ENCODE measurements around the gene SYNPO2L.
A peak's percentile ranks its signal among the peaks of the same experiment; 100 is the strongest.

The SYNPO2L gene

DNA sequence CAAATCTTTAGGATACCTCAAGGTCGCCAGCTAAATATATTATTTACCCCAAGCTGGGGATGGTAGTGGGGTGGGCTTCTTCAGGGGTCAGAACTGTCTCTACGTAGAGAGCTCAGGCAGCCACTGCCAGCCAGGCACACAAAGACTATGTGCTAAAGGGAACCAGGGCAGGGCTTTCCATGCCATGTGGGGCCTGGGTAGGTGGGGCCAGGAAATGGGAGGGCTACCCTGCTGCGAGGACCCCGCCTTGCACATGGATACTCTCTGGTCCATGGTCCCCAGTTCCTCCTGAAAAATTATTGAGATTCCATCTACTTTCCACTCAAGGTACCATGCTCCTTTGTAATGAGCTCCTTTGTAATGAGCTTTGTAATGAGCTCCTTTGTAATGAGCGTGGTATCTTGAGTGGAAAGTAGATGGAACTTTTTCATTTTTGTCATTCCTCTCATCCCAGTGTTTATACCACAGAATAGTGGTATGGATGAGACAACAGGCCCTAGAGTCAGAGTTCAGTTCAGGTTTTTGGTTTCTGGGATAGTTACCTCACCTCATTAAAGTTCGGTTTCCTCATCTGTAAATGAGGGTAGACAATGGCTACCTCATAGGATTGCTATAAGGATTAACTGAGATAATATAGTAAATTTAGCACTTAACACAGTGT is 5.8 kb downstream of the SYNPO2L start:
- DNase-seq (ENCODE audit: low spot score) = no peak

- peak; percentile 57 for DNase-seq (ENCODE audit: low spot score)
Measured at GRCh38 chr10:73648975-73649829, 6.6 kb downstream of the SYNPO2L start.

GRCh38 chr10:73647875-73648651 is 7.8 kb downstream of the SYNPO2L start:
- no peak for DNase-seq (ENCODE audit: low spot score)

- no peak for DNase-seq (ENCODE audit: low spot score)
Measured at GRCh38 chr10:73647211-73647874, 8.5 kb downstream of the SYNPO2L start.

DNA sequence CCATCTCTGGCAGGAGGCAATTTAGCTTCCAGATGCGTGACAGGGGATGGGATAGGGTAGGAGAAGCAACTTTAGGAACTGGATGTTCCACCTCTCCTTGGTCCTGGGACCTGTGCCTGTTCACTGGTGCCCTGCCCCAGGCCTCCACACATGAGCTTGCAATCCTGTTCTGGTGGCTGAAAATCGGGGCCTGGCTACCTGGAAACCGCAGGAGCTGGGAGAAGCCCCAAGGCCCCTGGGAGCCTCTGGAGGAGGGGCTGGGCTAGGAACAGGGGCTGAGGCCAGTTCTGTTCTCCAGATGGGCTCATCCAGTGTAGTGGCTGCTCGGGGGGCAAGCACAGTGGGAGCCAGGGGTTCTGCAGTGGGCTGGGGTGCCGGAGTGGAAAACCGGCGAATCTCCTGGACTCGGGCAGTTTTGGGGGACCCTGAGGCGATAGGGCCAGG is 9.2 kb downstream of the SYNPO2L start:
- no peak for DNase-seq (ENCODE audit: low spot score)

DNA sequence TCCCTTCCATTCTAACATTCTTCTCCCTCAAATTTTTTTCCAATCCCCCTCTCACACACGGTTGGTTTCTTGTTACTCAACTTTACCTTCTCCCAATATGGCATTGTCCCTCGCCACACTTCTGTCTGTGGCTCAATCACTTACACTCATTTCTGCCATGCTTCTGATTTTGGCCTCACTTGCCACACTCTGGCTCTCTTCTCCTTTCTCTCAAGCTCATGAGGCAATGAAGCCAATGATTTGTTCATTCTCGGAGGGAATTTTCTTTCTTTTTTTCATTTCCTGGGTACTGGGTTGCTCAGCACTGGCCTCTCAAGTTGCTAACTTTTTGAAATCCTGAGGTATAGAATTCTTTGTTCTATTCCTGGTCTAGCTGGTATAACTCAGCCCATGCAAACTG is 10.6 kb downstream of the SYNPO2L start:
- no peak for DNase-seq (ENCODE audit: low spot score)

GRCh38 chr10:73644767-73645166 is 11.1 kb downstream of the SYNPO2L start:
- DNase-seq (ENCODE audit: low spot score) = no peak

GRCh38 chr10:73644015-73644743 is 11.7 kb downstream of the SYNPO2L start:
- DNase-seq (ENCODE audit: low spot score) = peak; percentile 67

GRCh38 chr10:73643362-73643761 is 12.5 kb downstream of the SYNPO2L start:
- DNase-seq (ENCODE audit: low spot score) = no peak

DNA sequence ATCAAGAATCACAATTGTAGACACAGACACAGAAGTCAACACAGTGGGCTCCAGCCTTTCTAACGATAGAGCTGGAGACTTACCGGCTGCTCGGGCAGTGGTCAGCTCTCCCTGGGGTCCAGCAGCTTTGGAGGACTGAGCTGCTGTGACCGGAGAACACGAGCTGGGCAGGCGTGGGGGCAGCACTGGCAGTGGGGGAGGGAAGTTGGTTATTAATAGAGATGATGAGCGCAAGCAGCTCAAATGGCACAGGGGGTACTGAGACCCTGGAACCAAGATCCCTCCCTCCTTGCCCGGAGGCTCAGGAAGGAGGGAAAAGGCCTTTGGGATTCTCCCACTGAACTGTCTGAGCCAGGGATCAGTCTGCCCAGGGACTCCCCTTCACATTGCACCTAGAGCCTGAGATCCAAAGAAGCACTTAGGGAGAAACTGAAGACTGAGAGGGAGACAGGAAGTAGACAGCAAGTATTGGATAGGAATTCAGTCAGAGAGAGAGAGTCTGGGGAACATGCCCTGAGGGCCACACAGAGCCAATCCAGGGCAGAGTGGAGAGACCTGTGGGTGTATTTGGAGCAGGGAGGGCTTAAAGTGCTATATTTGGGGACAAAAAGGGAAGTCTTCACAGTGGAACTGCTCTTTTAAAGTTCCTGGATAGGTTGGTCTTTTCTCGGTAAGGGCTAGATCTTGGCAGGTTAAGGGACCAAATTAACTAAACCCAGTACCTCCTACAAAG is 14.3 kb downstream of the SYNPO2L start, which contains the start of gene MYOZ1:
Gene MYOZ1, minus strand, starts transcription at position 147 of the 733 bp plus-strand sequence. CDS start 1,457 bp downstream, outside the sequence.
- DNase-seq (ENCODE audit: low spot score) = no peak

GRCh38 chr10:73639286-73639685 is 16.5 kb downstream of the SYNPO2L start:
- no peak for DNase-seq (ENCODE audit: low spot score)

GRCh38 chr10:73635781-73636180 is 20.0 kb downstream of the SYNPO2L start:
- DNase-seq (ENCODE audit: low spot score) = no peak

DNA sequence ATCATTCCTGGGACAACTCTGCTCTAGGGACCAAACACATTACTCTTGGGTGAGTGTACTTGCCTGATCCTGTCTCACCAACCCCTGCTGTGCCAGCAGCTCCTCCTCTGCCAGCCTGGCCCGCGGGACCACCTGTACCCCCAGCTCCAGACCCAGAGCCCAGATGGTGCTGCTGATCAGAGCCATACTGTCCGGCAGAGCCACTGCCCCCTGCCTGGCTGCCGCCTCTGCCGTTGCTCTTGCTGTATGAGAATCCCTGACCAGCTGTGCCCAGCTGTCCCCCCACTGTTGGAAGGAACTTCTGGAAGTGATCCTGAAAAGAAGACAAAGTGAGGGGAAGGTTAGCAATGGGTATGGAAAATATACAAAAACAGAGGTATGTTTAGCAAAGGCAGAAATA is 21.4 kb downstream of the SYNPO2L start:
- no peak for DNase-seq (ENCODE audit: low spot score)

DNA sequence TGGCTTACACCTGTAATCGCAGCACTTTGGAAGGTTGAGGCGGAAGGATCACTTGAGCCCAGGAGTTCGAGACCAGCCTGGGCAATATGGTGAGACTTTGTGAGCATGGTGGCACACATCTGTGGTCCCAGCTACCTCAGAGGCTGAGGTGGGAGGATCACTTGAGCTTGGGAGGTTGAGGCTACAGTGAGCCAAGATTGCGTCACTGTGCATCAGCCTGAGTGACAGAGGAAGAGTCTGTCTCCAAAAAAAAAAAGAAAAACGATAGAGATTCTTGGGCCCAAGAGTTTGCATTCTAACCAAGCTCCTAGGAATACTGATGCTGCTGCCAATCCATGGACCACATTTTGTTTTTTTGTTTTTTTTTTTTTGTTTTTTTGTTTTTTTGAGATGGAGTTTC is 26.7 kb downstream of the SYNPO2L start:
- DNase-seq (ENCODE audit: low spot score) = no peak

DNA sequence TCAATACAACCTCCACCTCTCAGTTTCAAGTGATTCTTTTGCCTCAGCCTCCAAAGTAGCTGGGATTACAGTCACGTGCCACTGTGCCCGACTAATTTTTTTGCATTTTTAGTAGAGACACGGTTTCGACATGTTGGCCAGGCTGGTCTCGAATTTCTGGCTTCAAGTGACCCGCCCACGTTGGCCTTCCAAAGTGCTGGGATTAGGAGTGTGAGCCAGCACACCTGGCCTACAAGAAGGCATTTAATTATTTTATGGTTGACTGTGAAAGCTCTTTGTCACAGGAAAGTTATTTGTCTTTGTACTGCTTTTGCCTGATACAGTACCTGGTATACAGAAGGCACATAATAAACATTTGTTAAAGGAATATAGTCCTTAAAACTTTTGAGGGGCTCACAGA is 27.4 kb downstream of the SYNPO2L start:
- DNase-seq (ENCODE audit: low spot score) = no peak

DNA sequence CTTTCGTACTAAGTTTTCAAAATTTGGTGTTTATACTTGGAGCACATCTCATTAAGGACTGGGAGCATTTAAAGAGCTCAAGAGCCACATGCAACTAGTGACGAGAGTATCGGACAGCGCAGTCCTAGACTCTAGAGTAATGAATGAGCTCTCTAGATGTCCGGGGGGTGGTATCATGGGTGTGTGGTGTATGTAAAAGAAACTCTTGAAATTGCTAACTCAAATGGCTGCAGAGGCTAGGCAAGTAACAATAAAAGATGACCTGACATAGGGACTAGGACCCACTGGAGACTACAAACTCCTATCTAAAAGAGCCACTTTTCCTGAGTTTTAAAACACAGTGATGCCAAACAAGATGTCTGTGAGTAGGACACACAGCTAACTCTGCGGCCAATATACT is 28.5 kb downstream of the SYNPO2L start:
- DNase-seq (ENCODE audit: low spot score) = no peak

GRCh38 chr10:73625884-73626752 is 29.7 kb downstream of the SYNPO2L start:
- peak; percentile 93 for DNase-seq (ENCODE audit: low spot score)

- no peak for DNase-seq (ENCODE audit: low spot score)
Measured at GRCh38 chr10:73625004-73625883, 30.6 kb downstream of the SYNPO2L start.

GRCh38 chr10:73623056-73623455 is 32.8 kb downstream of the SYNPO2L start:
- DNase-seq (ENCODE audit: low spot score) = no peak
